GM19372 (cell line): Measurements from ENCODE around the gene TREH.
A peak's percentile ranks its signal among the peaks of the same experiment; 100 is the strongest.
"Not testable (repeated sequence)": the region's sequence is repeated elsewhere in the genome, so short reads cannot be mapped to it uniquely, and the experiment has no call there.

ENCODE experiments used
- ATAC-seq: cut with Tn5 transposase; IDR thresholded peaks from one replicate; pipeline ENCODE4 v1.9.1; 2021; ENCODE audit warnings: mild to moderate bottlenecking, low read depth, moderate library complexity; ENCODE audit not compliant: unreplicated experiment

Gene TREH

GRCh38 chr11:118618115-118618990 lies 61.1 kb downstream of the TREH start:
- ATAC-seq: no peak

- ATAC-seq: no peak
These were observed 63.5 kb downstream of the TREH start for GRCh38 chr11:118615976-118616371.

- ATAC-seq: no peak
These were observed 64.0 kb downstream of the TREH start for GRCh38 chr11:118615282-118615975.

GRCh38 chr11:118614511-118614910 lies 64.9 kb downstream of the TREH start:
- no peak for ATAC-seq

GRCh38 chr11:118612378-118612777 lies 67.1 kb downstream of the TREH start:
- no peak for ATAC-seq

GRCh38 chr11:118611433-118611795 lies 68.0 kb downstream of the TREH start:
- not testable (repeated sequence) for ATAC-seq

- peak; percentile 49 for ATAC-seq
These were observed 68.5 kb downstream of the TREH start for GRCh38 chr11:118610773-118611432.

GRCh38 chr11:118610225-118610772 lies 69.2 kb downstream of the TREH start:
- ATAC-seq: no peak

- no peak for ATAC-seq
These were observed 69.8 kb downstream of the TREH start for GRCh38 chr11:118609380-118610224.

- ATAC-seq: no peak
These were observed 70.9 kb downstream of the TREH start for GRCh38 chr11:118608360-118609227.

GRCh38 chr11:118607401-118608359 lies 71.8 kb downstream of the TREH start, which contains the start of gene PHLDB1:
Gene PHLDB1 (plus strand): TSS chr11:118607615. CDS start chr11:118613837, 6,222 bp downstream.
- ATAC-seq: no peak
